ENCODE results near the gene EIF2S1.

The EIF2S1 gene

DNA sequence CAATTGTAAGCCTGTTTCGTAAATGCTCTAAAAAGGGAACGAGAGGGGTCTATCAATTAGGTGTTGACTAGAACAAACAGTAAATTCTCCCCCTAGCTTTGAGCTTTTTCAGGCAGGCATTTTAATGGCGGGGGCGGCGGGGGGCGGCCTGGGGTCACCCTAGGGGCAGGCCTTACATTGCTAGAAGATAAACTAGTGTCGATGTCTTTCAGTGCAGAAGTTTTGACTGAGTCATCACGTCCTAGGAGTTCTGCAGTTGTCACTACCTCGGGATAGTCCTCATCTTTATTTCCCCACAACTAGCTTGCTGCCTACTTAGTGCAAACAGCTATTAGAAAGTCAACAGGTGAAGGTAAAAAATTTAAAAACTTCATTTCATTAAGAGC lies 2.2 kb upstream of the EIF2S1 start:
- TF ChIP-seq, protein P1, sequence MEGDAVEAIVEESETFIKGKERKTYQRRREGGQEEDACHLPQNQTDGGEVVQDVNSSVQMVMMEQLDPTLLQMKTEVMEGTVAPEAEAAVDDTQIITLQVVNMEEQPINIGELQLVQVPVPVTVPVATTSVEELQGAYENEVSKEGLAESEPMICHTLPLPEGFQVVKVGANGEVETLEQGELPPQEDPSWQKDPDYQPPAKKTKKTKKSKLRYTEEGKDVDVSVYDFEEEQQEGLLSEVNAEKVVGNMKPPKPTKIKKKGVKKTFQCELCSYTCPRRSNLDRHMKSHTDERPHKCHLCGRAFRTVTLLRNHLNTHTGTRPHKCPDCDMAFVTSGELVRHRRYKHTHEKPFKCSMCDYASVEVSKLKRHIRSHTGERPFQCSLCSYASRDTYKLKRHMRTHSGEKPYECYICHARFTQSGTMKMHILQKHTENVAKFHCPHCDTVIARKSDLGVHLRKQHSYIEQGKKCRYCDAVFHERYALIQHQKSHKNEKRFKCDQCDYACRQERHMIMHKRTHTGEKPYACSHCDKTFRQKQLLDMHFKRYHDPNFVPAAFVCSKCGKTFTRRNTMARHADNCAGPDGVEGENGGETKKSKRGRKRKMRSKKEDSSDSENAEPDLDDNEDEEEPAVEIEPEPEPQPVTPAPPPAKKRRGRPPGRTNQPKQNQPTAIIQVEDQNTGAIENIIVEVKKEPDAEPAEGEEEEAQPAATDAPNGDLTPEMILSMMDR (IDR thresholded peaks at IDR 0.05; ENCODE audit: low read length, missing control alignments): no peak
- H3K4me3 ChIP-seq (replicated peaks; ENCODE audit: low read depth, low read length): peak overlapping the region; percentile 98
- no peak for DNase-seq (ENCODE audit: low read depth)

DNA sequence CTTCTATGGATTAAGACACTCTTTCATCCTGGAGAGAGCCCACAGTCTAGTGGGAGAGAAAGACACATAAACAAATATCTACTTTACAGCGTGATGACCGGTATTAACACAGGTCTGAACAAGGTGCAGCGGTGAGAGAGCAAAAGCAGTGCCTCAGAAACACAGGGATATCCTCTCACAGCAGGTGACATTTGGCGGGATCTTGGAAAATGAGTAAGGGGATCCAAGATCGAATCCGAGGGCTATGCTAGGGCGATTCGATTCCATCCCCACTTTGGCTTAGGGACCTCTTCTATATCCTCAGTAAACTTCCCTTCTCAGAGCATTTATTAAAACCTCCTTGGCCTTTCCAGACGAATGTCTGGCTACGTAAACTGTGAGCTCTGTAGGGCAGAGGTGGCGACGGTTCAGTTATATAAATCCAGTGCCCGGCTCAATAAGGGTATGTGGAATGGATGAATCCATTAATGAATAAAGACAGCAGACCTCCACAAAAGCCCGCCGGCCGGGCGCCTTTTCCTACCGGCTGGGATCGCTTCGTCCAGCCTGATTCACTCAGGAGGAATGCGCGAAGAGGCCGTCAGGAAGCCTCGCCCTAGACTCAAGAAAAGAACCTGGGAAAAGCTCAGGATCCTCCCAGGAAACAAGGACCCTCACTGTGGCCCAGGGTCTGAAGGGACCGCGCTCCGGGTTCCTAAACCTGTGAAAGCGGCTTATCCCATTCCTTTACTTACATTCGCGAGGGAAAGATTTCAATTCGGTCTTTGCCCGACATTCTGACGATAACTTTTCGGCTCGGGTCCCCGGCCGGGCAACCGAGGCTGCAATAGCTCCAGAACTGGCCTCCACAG lies 979 bp upstream of the EIF2S1 start:
- TF ChIP-seq, protein P1 (IDR thresholded peaks at IDR 0.05; ENCODE audit: low read length, missing control alignments): no peak
- peak overlapping the region; percentile 98 for H3K4me3 ChIP-seq (replicated peaks; ENCODE audit: low read depth, low read length)
- peak; percentile 66 for DNase-seq (ENCODE audit: low read depth)

DNA sequence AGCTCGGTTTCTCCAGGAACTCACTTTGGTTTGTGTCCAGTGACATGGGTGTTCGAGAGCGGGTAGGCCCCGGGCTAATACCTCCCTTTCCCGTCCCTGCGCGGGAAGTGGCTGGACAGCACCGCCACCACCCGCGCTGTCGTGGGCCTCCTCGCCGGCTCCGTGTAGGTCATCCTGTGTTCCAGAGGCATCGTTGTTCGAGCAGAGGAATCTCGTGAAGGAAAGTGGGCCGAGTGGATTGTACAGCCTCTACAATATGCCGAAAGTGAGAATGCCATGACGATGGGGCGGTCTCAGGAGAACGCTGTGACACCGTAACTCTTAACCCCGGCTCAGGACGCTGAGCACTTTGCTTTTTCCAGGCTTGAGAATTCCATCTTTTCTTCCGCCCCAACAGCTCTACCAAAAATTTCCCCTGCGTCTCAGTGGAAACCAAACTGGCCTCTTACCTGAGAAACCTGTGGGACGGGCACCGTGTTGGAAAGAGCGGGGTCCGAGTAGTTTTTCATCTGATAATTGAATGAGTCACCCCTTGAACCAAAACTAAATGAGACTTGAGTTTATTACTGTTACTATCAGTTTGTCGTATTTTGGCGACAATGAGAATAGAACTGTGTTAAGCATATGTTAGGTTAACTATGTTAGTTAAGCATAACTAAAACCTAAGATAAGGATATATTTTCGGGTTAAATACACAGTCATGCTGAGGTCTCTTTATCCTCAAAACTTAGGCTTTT lies 510 bp downstream of the EIF2S1 start:
- no peak for DNase-seq (ENCODE audit: low read depth)
- H3K4me3 ChIP-seq (replicated peaks; ENCODE audit: low read depth, low read length): peak overlapping the region; percentile 98
- TF ChIP-seq, protein P1 (IDR thresholded peaks at IDR 0.05; ENCODE audit: low read length, missing control alignments): no peak

DNA sequence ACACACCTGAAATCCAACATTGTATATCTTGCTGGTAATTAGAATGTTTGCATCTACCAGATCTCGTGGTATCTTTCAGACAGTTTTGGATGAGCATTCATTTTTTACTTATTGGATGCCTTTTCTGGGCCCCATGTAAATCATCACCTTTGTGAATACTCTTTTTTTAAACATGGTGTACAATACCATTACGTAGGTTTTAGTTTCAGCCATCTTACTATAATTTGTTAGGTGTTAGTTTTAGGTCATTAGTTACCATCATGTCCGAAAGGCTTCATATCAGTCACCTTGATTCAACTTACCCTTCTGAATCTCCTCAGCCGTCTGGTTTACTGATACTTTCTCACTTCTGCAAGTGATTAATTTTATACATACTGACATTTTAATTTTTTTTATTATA lies 5.3 kb downstream of the EIF2S1 start:
- DNase-seq (ENCODE audit: low read depth): no peak
- no peak overlapping the region for H3K4me3 ChIP-seq (replicated peaks; ENCODE audit: low read depth, low read length)
- TF ChIP-seq, protein P1 (IDR thresholded peaks at IDR 0.05; ENCODE audit: low read length, missing control alignments): no peak

DNA sequence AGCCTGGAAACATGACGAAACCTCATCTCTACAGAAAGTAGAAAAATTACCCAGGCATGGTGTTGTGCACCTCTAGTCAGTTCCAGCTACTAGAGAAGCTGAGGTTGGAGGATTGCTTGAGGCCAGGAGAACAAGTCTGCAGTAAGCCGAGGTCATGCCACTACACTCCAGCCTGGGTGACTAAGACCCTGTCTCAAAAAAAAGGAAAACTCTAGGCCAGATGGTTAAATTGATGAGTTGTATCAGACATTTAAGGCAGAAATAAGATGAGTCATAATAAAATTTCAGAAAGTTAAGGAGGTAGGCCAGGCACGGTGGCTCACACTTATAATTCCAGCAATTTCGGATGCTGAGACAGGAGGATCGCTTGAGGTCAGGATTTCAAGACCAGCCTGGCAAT lies 10.7 kb downstream of the EIF2S1 start:
- TF ChIP-seq, protein P1 (IDR thresholded peaks at IDR 0.05; ENCODE audit: low read length, missing control alignments): no peak
- H3K4me3 ChIP-seq (replicated peaks; ENCODE audit: low read depth, low read length): no peak overlapping the region
- DNase-seq (ENCODE audit: low read depth): no peak

DNA sequence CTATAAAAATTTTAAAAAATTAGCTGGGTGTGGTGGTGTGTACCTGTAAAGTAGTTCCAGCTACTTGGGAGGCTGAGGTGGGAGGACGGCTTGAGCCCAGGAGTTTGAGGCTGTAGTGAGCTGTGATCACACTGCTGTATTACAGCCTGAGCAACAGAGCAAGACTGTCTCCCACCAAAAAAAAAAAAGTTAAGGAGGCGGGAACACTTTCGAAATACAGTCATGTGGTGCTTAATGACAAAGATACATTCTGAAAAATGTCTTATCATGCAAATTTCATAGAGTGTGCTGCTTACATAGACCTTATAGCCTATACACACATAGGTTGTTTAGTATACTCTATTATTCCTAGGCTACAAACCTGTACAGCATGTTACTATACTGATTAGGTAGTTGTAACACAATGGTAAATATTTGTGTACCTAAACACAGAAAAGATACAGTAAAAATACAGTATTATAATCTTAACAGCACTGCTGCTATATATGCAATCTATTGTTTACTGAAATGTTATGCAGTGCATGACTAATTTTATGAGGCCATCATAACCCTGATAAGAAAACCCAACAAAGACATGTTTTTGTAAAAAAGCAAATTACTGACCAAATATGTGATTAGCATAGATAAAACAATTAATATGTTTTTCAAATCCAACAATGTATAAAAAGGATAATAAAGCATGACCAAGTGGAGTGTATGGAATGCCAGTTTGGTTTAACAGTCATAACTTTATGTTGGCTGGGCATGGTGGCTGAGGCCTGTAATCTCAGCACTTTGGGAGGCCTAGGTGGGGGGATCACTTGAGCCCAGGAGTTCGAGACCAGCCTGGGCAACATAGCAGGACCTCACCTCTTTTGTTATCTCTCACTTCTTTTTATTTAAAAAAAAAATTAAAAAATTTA lies 11.4 kb downstream of the EIF2S1 start:
- TF ChIP-seq, protein P1 (IDR thresholded peaks at IDR 0.05; ENCODE audit: low read length, missing control alignments): no peak
- H3K4me3 ChIP-seq (replicated peaks; ENCODE audit: low read depth, low read length): no peak overlapping the region
- DNase-seq (ENCODE audit: low read depth): peak; percentile 48
